Measurements from ENCODE around the gene MIXL1.
"Not testable (repeated sequence)": the region's sequence is repeated elsewhere in the genome, so short reads cannot be mapped to it uniquely, and the experiment has no call there.

The MIXL1 gene
- total RNA-seq = 0 to 0.07 (median 0) reads per million in 9 experiments

- Mint-ChIP-seq H3K4me1 (ENCODE audit: low read depth in 2 of 2) (peaks cover 0 to 1% of the 10 kb centered on the region in 2 donors), H3K27me3 (peaks cover 26 to 48% of the 10 kb centered on the region in 2 donors), H3K36me3 (ENCODE audit: insufficient read depth) (peaks cover 5% of the 10 kb centered on the region), H3K27ac (no peak within 1 kb of the TSS), H3K9me3 (no peaks in the 10 kb centered on the region), H3K4me3 (peak within 1 kb of the TSS; percentile 71 to 80)
- DNase-seq = no peak
- peak; percentile 46 for ATAC-seq (replicated peaks)
Measured at GRCh38 chr1:226223157-226223785, at the start of gene MIXL1. Gene MIXL1 (plus strand): TSS chr1:226223664. CDS start chr1:226223682, 18 bp downstream.

- H3K36me3 Mint-ChIP-seq (ENCODE audit: insufficient read depth) = peaks cover 32% of the 10 kb centered on the region
- H3K4me1 Mint-ChIP-seq (ENCODE audit: low read depth in 2 of 2) = peaks cover 24 to 48% of the 10 kb centered on the region in 2 donors
- DNase-seq (no peak), ATAC-seq (replicated peaks) (no peak)
- no peaks in the 10 kb centered on the region for H3K9me3 Mint-ChIP-seq
- H3K27me3 Mint-ChIP-seq = no peaks in the 10 kb centered on the region
- H3K4me3 Mint-ChIP-seq = no peak overlapping the region
- H3K27ac Mint-ChIP-seq = no peak overlapping the region
Measured at GRCh38 chr1:226176870-226177269, 46.6 kb upstream of the MIXL1 start.

DNA sequence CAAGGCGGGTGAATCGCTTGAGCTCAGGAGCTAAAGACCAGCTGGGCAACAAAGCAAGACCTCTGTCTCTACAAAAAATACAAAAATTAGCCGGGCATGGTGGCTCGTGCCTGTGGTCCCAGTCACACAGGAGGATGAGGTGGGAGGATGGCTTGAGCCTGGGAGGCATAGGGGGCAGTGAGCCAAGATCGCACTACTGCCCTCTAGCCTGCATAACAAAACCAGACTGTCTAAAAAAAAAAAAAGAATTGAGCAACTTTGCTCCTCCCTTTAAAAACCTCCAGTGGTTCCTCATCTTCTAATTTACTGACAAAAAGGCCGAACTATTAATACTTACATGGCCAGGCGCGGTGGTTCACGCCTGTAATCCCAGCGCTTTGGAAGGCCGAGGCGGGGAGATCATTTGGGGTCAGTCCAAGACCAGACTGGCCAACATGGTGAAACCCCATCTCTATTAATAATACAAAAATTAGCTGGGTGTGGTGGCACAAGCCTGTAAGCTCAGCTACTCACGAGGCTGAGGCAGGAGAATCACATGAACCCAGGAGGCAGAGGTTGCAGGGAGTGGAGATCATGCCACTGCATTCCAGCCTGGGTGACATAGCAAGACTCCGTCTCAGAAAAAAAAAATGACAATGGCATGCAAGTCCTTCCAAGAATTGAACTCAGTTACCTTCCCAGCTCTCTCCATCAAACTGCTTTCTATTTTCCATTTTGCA, 41.3 kb upstream of the MIXL1 start:
- peaks cover 43 to 46% of the 10 kb centered on the region in 2 donors for H3K4me1 Mint-ChIP-seq (ENCODE audit: low read depth in 2 of 2)
- peak overlapping the region; percentile 17 to 43 for H3K4me3 Mint-ChIP-seq
- ATAC-seq (replicated peaks) = no peak
- peaks cover 30% of the 10 kb centered on the region for H3K36me3 Mint-ChIP-seq (ENCODE audit: insufficient read depth)
- no peaks in the 10 kb centered on the region for H3K9me3 Mint-ChIP-seq
- H3K27me3 Mint-ChIP-seq = no peaks in the 10 kb centered on the region
- no peak for DNase-seq
- H3K27ac Mint-ChIP-seq = peak overlapping the region; percentile 72 to 85

- Mint-ChIP-seq H3K36me3 (ENCODE audit: insufficient read depth) (peaks cover 25% of the 10 kb centered on the region), H3K27me3 (no peaks in the 10 kb centered on the region), H3K9me3 (no peaks in the 10 kb centered on the region), H3K4me3 (peak overlapping the region; percentile 90 to 96), H3K4me1 (ENCODE audit: low read depth in 2 of 2) (peaks cover 24 to 29% of the 10 kb centered on the region in 2 donors), H3K27ac (peak overlapping the region; percentile 90 to 94)
- no peak for ATAC-seq (replicated peaks)
- DNase-seq = no peak
Measured at GRCh38 chr1:226185141-226186036, 38.1 kb upstream of the MIXL1 start.

DNA sequence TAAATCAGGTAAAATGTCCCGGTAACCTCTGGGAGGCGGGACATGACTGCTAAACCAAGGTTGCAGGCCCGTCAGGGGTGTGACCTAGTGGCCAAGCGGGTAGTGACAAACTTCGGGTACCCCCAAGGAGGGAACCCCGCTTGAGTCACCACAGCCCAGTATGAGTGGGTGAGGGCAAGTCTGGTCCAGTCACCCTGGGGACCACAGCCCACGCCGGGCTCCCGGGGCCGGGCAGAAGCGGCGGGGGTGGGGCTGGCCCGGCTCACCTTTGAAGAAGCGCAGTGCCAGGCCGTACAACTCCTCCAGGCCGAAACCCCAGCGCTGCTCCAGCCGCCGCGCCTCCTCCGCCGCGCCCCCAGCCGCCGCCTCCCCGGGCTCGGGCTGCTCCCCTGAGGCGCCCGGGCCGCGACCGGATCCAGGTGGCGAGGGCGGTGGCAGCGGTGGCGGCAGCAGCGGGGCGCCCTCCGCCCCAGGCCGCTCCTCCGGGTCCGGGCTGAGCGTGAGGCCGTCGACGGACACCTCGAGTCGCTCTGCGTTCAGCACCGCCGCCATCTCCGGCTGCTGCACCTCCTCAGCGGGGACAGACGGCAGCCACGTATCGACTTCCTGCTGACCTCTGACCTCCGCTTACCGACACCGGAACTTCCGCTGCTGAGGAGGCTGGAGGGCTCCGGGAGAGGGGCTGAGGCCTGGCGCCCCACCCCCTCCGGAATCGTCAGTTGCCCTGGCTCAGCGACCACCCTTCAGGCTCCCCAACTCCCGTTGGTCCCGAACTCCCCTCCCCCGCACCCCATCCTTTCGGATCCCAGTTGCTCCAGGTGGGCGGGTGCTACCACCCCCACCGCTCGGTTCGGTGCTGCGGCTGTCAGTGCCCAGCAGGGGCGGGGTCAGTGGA, 37.1 kb upstream of the MIXL1 start, which contains the start of gene ACBD3:
ACBD3 (minus strand) TSS at position 618 of the 895 bp plus-strand sequence; CDS start at position 552, 66 bp downstream.
- Mint-ChIP-seq H3K27ac (peak within 1 kb of the TSS; percentile 90 to 94), H3K36me3 (ENCODE audit: insufficient read depth) (peaks cover 19% of the 10 kb centered on the region), H3K27me3 (no peaks in the 10 kb centered on the region), H3K4me3 (peak within 1 kb of the TSS; percentile 90 to 96), H3K9me3 (no peaks in the 10 kb centered on the region), H3K4me1 (ENCODE audit: low read depth in 2 of 2) (peaks cover 22 to 25% of the 10 kb centered on the region in 2 donors)
- DNase-seq (peak; percentile 79 to 82 (median 80)), ATAC-seq (replicated peaks) (peak; percentile 97)

- DNase-seq = no peak
- ATAC-seq (replicated peaks) = no peak
- Mint-ChIP-seq H3K27ac (peak overlapping the region; percentile 90 to 94), H3K4me3 (peak overlapping the region; percentile 90 to 96), H3K9me3 (no peaks in the 10 kb centered on the region), H3K36me3 (ENCODE audit: insufficient read depth) (peaks cover 19% of the 10 kb centered on the region), H3K27me3 (no peaks in the 10 kb centered on the region), H3K4me1 (ENCODE audit: low read depth in 2 of 2) (peaks cover 21 to 22% of the 10 kb centered on the region in 2 donors)
Measured at GRCh38 chr1:226187019-226187322, 36.5 kb upstream of the MIXL1 start.

GRCh38 chr1:226187380-226187779, 36.1 kb upstream of the MIXL1 start:
- peak overlapping the region in 1 of 2 donors; percentile 90 for H3K27ac Mint-ChIP-seq
- H3K9me3 Mint-ChIP-seq = no peaks in the 10 kb centered on the region
- H3K4me3 Mint-ChIP-seq = peak overlapping the region; percentile 90 to 96
- ATAC-seq (replicated peaks) (no peak), DNase-seq (no peak)
- peaks cover 18% of the 10 kb centered on the region for H3K36me3 Mint-ChIP-seq (ENCODE audit: insufficient read depth)
- H3K4me1 Mint-ChIP-seq (ENCODE audit: low read depth in 2 of 2) = peaks cover 19 to 22% of the 10 kb centered on the region in 2 donors
- no peaks in the 10 kb centered on the region for H3K27me3 Mint-ChIP-seq

- Mint-ChIP-seq H3K27me3 (peaks cover 11 to 14% of the 10 kb centered on the region in 2 donors), H3K4me1 (ENCODE audit: low read depth in 2 of 2) (peaks cover 0 to 3% of the 10 kb centered on the region in 2 donors), H3K4me3 (no peak overlapping the region), H3K36me3 (ENCODE audit: insufficient read depth) (no peaks in the 10 kb centered on the region), H3K27ac (no peak overlapping the region), H3K9me3 (no peaks in the 10 kb centered on the region)
- DNase-seq (no peak), ATAC-seq (replicated peaks) (no peak)
Measured at GRCh38 chr1:226195144-226195543, 28.3 kb upstream of the MIXL1 start.

- H3K36me3 Mint-ChIP-seq (ENCODE audit: insufficient read depth) = no peaks in the 10 kb centered on the region
- DNase-seq (no peak), ATAC-seq (replicated peaks) (no peak)
- H3K9me3 Mint-ChIP-seq = no peaks in the 10 kb centered on the region
- no peak overlapping the region for H3K27ac Mint-ChIP-seq
- no peak overlapping the region for H3K4me3 Mint-ChIP-seq
- peaks cover 0 to 3% of the 10 kb centered on the region in 2 donors for H3K4me1 Mint-ChIP-seq (ENCODE audit: low read depth in 2 of 2)
- H3K27me3 Mint-ChIP-seq = peaks cover 14 to 35% of the 10 kb centered on the region in 2 donors
Measured at GRCh38 chr1:226199971-226200370, 23.5 kb upstream of the MIXL1 start.

DNA sequence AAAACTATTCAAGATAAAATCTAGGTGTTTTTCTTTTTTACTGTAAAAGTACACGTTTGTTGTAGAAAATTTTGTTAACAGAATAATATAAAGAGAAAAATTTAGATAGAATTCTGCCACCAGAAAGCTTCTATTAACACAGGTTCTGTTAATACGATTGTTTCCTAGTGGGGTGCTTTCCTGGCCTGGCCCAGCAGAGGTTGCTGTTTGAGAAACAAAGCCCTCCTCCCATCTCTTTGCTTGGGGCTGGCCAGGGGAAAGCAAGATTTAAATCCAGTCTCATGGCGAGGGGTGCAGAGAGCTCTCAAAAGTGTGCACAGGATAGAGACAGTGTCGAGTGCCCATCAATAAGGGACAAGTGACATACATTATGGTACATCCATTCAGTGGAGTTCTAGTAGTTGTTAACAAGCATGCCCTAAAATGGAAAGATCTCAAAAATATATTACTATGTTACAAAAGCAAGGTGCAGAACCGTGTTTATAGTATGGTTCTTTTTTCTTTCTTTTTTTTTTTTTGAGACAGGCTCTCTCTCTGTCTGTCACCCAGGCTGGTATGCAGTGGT, 22.4 kb upstream of the MIXL1 start:
- no peak overlapping the region for H3K27ac Mint-ChIP-seq
- H3K4me3 Mint-ChIP-seq = no peak overlapping the region
- H3K9me3 Mint-ChIP-seq = no peaks in the 10 kb centered on the region
- DNase-seq = no peak
- H3K36me3 Mint-ChIP-seq (ENCODE audit: insufficient read depth) = peaks cover 3% of the 10 kb centered on the region
- peaks cover 8 to 35% of the 10 kb centered on the region in 2 donors for H3K27me3 Mint-ChIP-seq
- no peak for ATAC-seq (replicated peaks)
- peaks cover 0 to 3% of the 10 kb centered on the region in 2 donors for H3K4me1 Mint-ChIP-seq (ENCODE audit: low read depth in 2 of 2)

GRCh38 chr1:226202246-226202645, 21.2 kb upstream of the MIXL1 start:
- Mint-ChIP-seq H3K27ac (no peak overlapping the region), H3K4me1 (ENCODE audit: low read depth in 2 of 2) (no peaks in the 10 kb centered on the region), H3K9me3 (no peaks in the 10 kb centered on the region), H3K4me3 (no peak overlapping the region), H3K27me3 (peaks cover 8 to 40% of the 10 kb centered on the region in 2 donors), H3K36me3 (ENCODE audit: insufficient read depth) (peaks cover 3% of the 10 kb centered on the region)
- ATAC-seq (replicated peaks) (no peak), DNase-seq (no peak)

DNA sequence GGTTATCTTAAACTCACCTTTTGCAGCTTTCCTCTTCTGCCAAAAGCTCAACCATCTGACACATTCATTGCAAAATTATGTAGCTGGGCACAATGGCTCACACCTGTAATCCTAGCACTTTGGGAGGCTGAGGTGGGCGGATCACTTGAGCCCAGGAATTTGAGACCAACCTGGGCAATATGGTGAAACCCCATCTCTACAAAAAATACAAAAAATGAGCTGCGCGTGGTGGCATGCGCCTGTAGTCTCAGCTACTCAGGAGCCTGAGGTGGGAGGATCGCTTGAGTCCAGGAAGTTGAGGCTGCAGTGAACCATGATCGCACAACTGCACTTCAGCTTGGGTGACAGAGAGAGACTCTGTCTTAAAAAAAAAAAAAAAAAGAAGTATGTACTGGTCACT, 20.8 kb upstream of the MIXL1 start:
- H3K4me1 Mint-ChIP-seq (ENCODE audit: low read depth in 2 of 2); ATAC-seq (replicated peaks); DNase-seq; H3K9me3 Mint-ChIP-seq; H3K36me3 Mint-ChIP-seq (ENCODE audit: insufficient read depth); H3K4me3 Mint-ChIP-seq; H3K27ac Mint-ChIP-seq: not testable (repeated sequence)
- peaks cover 8 to 38% of the 10 kb centered on the region in 2 donors for H3K27me3 Mint-ChIP-seq
